HG03558 (cell line): Measurements from ENCODE around the gene AFAP1L1.

ENCODE experiments used
- ATAC-seq: cut with Tn5 transposase; IDR thresholded peaks from one replicate; pipeline ENCODE4 v1.9.1; 2021; ENCODE audit warnings: moderate number of reproducible peaks; ENCODE audit not compliant: unreplicated experiment; ENCODE audit errors: extremely low read depth

The AFAP1L1 gene

DNA sequence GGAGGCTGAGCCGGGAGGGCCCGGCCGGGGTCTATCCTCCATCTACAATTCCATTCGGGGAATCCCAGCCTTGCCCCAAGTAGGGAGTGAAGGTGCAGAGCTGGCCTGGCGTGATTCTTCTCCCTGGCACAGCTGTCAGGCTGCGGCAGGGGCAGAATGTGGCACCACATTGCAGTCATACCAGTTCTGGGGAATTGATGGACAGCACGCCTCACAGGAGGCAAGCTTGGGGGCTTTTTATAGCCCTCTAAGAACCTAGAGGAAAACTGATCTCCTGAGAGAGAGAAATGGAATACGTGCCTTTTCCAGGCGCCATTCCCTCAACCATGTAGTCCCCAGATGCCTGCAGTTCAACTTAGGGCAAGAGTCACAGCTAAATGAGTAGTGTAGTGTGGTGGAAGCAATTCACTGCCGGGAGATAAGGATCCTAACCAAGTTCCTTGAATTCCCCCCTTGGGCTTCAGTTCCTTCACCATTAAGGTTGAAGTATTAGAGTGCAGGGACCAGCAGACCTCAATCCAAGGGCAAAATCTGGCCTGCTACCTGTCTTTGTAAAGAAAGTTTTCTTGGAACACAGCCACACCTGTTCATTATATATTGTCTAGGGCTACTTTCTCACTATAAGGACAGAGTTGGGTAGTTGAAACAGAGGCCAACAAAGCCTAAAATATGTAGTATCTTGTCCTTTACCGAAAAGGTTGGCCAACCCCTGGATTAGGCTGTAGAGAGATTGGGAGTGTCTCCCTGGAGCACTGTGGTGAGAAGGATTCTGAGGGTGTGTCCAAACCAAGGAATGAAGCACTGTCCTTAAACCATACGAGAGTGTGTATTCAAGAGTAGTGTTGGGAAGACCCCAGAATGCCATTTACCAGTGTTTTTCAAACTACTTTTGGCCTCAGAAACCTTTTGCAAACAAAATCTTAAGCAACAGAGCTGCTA, 10.6 kb downstream of the AFAP1L1 start:
- no peak for ATAC-seq

DNA sequence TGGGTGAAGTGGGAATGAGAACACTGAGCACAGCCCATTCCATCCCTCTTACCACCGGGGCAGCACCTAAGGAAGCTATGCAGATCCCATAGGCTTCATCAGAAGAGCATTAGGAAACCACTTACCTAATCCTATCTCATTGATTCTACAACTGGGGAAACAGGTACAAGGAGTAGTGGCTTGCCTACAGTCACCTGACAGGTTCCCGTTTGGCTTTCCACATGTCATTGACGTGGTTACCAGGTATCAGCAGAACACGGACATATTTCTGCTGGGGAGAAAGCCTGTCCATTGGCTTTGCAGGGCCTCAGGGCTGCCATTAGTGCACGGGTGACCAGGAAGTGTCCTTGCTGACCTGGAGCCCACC, 11.3 kb downstream of the AFAP1L1 start:
- no peak for ATAC-seq

DNA sequence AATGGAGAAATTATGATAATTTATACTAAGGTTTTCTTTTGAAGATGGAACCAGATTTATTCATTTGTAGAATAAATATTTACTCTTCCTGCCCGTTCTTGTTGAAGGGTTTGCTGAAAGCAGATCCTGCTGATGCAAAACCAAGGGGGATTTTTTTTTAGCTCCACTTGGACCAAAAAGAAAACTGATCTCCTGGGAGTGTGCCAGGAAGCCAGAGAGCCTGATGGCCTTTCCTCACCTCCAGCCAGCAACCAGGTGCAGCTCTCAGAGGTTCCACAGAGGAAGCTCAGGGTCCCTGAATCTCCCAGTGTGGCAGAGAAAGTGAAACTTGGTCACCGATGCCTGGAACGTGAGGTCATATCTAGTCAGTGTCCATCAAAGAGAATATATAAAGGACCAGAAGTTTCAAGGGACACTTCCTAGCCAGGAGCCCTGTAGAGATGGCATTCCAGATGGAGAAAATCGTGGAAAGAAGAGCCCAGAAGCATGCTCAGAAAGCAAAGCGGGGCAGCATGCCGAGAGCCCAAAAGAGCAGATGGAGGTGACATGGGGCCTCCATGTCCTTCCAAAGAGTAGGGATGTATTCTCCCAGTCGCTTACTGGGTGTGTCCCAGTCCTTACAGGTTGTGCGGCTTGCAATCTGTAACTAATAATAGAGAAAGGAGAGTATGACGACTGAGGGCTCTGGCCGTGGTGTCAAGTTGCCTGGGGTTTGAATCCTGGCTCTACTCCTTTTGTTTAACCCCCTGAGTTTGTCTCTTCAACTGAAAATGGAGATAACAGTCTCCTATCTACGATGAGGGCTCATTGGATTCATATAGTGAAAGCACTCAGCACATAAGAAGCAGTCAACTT, 12.2 kb downstream of the AFAP1L1 start:
- no peak for ATAC-seq

DNA sequence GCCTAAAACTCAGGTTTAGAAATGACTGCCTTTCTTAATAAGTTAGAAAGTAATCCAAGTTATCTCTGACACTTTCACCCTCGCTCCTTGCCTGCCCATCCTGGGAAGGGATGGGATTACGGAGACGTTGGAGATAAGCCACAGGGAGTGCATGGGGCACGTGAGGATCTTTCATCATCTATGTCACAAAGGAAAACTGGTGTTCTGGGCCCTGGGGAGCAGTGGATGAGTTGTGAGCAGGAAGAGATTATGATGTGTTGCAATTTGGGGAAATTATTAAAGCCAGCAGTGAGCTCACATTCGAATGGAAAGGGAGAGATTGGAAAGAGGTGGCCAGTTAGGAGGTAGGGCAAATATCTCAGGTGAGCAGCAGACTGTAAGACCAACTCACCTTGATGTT, 12.8 kb downstream of the AFAP1L1 start:
- ATAC-seq = no peak

DNA sequence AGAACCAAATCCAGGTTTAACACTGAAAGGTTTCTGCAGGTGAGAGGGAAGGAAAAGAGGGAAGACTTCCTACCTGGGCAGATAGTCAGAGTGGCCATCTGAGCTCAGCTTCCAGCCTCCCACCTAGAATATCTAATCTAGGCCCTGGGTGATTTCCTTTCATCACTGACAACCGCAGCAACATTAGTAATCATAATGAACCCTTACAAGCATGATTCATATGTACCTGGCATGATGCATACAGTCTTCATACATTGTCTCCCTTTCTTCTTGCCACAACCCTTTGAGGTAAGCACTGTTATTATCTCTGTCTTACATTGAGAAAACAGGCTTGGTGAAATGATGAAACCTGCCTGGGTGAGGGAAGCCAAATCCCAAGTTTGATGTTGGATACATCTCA, 13.5 kb downstream of the AFAP1L1 start:
- no peak for ATAC-seq

DNA sequence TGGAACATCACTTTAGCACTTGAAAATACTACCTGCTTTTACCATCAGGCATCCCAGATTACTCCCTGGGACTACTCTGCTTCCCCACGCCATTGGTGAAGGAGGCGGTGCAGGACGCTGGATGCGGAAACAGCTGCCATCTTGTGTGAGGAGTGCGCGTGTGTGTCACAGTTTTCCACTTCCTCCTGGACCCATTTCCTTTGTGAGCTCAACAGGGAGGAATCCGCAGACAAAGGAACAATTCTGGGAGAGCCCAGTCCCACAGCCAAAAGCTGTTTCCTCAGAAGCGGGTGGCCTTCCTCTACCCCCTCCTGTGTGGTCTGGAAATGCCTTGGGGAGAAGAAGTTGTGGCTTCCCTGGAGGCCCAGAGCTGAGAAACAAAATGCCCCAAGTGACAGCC, 16.8 kb downstream of the AFAP1L1 start:
- no peak for ATAC-seq

DNA sequence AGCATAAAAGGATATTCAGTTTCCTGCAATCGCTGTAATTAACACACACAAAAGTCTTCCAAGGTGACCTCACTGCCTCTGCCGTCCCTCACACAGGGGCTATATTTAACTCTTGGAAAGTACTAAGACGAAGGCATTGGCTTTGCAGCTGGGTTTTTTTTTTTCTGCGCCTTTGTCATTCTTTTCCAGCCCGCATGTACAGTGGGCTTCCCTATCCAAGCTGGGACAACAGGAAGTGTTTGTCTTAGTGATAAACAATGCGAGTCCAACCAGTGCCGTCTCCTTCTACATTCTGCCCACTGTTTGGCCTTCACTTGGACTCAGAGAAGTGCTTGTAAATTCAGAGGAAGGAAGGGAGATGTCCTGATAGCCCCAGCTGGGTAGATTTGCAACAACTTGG, 17.6 kb downstream of the AFAP1L1 start:
- ATAC-seq = no peak

DNA sequence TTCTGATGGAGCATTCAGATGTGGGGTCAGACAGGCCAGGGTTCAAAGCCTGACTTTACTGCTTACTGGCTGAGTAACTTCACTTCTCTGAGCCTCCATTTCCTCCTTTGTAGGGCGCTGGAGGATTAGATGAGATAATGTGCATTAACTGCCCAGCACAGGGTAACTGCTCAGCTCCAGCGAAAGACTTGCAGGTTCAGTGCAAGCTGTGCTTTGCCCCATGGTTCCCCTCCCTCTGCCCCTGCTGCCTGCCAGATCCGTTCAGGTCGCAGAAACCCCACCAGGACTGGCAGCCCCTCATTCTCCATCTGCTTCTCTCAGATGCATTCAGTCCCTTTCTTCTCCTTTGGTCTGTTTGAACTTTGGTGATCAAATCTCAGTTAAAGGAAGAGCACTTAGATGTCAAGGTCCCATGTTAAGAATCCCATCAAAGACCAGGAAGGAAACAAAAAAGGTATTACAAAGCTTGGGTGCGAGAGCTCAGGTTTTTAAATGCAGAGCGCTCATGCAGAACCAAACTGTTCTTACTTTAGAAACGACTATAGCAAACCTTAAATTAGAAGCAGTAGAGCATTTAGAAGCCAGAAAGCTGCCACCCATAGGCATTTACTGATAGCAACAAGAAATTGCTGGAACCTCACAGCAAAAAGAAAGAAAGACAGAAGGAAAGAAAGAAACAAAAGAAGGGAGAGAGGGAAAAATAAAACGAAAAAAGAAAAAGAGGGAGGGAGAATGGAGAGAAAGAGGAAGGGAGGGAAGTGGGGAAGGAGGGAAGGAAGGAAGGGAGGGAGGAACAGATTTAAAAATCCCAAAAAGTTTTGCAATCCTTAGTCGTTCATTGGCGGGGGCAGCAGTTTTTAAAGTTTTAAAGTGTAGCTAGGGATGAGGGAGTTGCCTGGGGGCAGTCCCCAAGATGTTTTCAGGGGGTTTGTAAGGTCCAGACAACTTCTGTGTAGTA, 23.5 kb downstream of the AFAP1L1 start:
- no peak for ATAC-seq

DNA sequence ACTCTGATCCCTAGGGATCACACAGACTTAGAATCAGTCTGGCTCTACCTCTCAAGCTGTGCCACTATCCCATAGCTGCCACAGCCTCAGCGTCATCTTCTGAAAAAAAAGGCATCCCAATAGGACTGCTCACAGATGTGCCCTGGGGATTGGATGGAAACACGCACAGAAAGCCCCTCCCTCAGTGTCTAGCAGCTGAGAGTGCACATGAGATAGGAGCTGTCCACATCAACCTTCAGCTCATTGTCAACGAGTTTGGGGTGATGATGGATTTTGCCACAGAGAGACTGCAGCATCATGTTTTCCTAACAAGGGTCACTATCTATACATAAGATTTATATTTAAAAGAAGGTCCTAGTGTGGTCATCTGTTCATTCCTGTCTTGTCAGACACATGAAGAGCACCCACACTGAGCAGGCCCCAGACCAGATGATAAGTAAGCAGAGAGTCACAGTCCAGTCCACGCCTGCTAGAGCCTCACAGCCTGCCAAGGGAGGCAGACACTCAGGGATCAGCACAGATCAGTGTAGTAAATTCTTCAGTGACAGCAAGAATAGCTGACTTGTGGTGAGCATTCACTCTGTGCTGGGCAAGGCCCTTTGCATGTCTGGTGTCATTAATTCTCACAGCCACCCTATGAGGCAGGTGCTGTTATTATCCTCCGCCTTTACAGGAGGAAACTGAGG, 25.8 kb downstream of the AFAP1L1 start:
- no peak for ATAC-seq

DNA sequence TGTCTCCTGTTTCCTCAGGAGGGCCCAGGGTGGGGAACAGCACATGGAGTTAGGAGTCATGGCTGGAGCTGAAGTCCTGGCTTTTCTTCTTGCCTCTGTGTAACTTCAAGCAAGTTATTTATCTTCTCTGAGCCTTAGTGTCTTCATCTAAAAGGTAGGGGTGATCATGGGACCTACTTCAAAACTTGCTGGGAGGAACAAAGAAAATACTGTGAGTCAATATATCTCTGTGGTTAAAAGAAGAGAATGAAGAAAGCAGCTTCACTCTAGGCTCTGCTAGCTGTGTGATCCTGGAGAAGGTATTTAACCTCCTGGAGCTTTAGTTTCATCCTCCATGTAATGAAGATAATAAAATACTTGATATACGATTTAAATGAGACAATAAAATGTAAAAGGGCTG, 26.5 kb downstream of the AFAP1L1 start:
- no peak for ATAC-seq

- no peak for ATAC-seq
These were observed 27.3 kb downstream of the AFAP1L1 start for GRCh38 chr5:149298842-149299404.

DNA sequence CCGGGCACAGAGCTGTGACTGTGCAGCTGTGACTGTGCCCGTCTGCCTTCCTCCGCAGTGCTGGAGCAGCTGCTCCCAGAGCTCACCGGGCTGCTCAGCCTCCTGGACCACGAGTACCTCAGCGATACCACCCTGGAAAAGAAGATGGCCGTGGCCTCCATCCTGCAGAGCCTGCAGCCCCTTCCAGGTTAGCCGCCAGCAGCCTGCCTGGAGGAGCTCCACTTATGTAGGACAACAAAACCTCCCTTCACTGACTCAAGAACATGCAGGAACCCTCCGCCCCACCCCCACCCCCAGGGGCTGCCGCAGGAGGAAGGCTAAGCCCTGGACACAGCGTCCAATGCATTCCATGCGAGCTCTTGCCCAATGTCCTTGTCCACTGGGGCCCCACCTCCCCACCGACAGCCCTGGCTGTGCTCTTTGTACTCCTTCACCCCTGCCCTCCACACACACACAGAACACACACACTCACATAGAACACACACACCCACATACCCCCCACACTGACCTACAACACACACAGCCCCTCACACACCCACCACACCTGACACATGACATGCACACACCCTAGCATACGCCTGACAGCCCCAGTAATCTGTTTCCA, 27.9 kb downstream of the AFAP1L1 start:
- no peak for ATAC-seq

GRCh38 chr5:149300441-149300840, 28.8 kb downstream of the AFAP1L1 start:
- no peak for ATAC-seq

GRCh38 chr5:149301049-149301743, 29.5 kb downstream of the AFAP1L1 start:
- ATAC-seq = no peak

DNA sequence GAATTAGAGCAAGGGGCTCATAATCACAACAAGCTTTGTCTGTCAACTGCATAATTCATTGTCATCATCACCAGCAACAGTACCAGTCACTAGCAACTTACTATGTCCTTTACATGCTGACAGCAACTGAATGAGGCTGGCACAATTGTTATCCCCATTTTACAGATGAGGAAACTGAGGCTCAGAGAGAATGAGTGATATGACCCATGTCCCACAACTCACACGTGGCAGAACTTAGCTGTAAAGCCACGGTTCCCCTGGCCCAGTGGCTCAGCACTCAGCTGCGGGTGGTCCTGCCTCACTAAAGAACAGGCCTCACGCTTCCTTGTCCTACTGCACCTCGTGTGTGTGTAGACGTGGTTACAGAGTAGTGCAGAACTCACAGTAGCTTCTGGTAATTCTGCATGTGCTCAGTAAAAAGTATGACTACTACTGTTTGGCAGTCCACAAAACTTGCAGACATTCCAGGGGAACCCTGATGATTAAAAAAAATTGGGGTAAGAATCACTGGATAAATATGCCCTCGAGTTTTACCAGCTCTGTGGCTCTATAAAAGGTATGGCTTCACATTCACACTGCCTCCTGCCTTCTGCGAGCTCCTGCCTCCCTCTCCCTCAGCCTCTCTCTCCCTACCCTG, 30.2 kb downstream of the AFAP1L1 start:
- ATAC-seq = no peak

DNA sequence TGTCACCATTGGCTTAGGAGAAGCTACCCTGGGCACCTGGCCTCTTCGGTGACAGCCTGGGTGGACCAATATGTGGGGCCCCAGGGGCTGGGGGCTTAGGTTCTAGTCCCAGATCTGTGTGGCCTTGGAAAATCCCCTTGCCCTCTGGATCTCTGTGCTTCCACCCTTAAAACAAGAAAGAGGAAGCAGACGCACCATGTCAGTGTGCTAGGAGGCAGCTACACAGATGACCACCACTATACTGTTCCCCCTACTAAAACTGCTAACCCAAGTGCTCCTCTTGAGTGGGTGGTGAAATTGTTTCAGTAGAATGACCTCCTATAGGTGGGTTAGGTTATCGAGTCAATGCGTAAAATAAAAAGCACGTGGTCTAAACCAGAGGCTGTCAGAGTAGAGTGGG, 31.0 kb downstream of the AFAP1L1 start:
- no peak for ATAC-seq

- ATAC-seq = no peak
These were observed 31.6 kb downstream of the AFAP1L1 start for GRCh38 chr5:149303210-149303609.
